AG09319 (cell line): Measurements from ENCODE around the gene CAPN12.

Experiments used
- DNase-seq: peaks from one replicate; pipeline ENCODE4 v3.0.0-alpha.2; 2010; ENCODE audit warnings: low read depth; ENCODE audit errors: extremely low read depth
- TF ChIP-seq, protein P1 (sequence below): IDR thresholded peaks from 2 replicates; pipeline ENCODE4 v1.5.1; 2011; ENCODE audit warnings: low read depth, mild to moderate bottlenecking, inconsistent platforms, low read length, moderate library complexity

Gene CAPN12

DNA sequence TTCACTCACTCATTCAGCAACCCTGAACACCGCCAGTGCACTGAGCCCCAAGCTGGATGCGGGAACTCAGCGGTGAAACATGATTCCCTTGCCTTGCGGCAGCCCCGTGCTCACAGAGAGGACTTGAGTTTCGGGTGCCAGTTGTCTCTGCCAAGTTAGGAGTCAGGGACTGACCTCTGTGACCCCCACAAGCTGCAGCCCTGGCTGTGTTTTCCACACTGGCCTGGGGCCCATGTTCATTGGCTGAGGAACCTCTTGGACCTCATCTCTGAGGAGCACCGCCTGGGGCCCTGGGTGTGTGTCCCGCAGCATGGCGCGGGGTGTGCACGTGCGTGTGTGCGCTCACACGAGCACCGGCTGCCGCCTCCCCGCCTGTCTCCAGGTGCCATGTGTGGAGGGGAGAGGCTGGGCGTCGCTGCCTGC is 31.0 kb downstream of the CAPN12 start:
- TF ChIP-seq, protein P1, sequence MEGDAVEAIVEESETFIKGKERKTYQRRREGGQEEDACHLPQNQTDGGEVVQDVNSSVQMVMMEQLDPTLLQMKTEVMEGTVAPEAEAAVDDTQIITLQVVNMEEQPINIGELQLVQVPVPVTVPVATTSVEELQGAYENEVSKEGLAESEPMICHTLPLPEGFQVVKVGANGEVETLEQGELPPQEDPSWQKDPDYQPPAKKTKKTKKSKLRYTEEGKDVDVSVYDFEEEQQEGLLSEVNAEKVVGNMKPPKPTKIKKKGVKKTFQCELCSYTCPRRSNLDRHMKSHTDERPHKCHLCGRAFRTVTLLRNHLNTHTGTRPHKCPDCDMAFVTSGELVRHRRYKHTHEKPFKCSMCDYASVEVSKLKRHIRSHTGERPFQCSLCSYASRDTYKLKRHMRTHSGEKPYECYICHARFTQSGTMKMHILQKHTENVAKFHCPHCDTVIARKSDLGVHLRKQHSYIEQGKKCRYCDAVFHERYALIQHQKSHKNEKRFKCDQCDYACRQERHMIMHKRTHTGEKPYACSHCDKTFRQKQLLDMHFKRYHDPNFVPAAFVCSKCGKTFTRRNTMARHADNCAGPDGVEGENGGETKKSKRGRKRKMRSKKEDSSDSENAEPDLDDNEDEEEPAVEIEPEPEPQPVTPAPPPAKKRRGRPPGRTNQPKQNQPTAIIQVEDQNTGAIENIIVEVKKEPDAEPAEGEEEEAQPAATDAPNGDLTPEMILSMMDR: no peak
- DNase-seq: no peak

DNA sequence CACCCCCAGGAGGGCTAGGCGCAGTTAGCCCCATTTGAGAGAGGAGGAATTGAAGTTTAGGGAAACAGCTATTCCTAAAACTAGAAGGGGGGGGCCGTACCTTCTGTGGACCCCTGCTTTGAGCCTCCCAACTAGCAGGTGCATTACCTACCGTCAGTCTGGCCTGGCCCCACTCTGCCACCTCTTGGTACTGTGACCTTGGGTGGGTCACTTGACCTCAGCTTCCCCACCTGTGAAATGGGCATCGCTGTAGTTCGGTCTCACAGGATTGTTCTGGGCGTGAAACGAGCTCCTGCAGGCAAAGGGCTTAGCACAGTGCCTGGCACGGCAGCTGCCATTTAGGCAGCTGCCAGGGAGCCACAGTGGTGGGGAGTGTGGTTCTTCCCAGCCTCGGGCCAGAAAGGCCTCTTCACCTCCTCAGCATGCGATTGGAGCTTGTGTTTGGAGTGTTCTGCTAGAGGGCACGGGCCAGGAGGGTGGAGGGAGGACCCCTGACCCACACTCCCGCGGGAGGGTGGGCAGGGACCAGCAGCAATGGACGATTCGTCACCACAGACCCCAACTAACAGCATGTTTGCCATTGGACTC is 32.0 kb downstream of the CAPN12 start:
- TF ChIP-seq, protein P1: no peak
- DNase-seq: no peak

DNA sequence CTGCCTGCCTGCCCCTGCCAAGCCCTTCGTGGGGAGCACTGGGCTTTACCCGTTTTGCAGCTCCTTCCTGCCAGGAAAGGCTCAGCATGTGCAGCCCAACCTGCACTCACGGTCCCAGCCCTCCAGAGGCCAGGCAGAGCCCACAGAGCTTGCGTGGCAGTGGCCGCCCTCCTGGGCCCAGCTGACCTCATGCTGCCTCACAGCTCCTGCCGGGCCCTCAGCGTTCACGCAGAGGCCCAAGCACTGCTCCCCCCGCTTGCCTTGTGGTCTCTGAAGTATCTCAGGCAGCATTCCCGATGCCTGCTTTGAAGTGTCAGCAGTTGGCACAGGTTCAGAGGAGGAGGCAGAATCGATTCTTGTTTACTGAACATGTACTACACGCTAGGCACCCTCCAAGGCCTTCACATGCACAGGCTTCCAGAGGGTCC is 32.5 kb downstream of the CAPN12 start:
- DNase-seq: peak; percentile 86
- TF ChIP-seq, protein P1: peak; percentile 6

DNA sequence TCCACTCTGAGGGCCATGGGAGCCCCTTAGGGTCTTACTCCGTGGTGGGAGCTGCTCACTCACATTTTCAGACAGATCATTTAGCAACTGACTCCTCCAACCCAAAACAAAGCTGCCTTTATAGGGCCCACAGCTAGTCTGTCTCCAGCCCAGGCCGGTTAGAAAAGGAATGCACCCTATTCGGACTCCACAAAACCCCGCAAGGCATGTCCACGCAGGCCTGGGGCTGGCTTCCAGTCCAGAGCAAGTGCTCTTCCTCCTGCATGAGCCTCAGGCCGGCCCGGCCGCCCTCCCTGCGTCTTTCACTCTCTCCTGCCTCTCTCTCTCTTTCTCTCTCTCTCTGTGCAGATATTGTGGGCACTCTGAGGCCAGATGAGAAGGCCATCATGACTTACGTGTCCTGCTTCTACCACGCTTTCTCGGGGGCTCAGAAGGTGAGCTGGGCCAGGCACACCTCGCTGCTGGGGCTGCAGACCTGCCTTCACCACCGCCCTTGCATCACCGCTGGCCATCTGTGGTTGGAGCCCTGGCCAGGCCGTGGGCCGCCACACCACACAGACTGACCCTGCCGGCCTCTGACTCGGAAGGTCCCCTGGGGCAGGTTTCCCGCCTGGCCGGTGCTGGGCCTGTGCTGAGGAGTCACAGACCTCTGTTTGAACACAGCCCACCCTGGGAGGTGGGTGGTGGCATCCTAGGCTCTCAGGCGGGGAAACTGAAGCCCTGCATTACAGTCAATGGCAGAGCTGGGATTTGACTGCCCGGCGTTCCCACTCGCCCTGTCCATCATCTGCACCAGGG is 33.1 kb downstream of the CAPN12 start:
- no peak for DNase-seq
- TF ChIP-seq, protein P1: no peak

DNA sequence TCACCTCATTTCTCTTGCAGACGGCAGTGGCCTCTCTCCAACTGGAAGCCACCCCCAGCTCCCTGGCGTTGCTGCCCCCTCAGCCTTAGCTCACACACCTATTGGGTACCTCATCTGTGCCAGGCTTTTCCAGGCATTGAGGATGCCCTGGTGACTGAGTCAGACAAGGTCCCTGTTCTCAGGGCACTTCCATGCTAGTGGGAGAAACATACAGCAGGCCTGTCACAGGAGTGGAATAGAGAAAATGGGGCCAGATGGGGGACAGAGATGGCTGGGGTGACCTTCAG is 33.9 kb downstream of the CAPN12 start:
- TF ChIP-seq, protein P1: no peak

DNA sequence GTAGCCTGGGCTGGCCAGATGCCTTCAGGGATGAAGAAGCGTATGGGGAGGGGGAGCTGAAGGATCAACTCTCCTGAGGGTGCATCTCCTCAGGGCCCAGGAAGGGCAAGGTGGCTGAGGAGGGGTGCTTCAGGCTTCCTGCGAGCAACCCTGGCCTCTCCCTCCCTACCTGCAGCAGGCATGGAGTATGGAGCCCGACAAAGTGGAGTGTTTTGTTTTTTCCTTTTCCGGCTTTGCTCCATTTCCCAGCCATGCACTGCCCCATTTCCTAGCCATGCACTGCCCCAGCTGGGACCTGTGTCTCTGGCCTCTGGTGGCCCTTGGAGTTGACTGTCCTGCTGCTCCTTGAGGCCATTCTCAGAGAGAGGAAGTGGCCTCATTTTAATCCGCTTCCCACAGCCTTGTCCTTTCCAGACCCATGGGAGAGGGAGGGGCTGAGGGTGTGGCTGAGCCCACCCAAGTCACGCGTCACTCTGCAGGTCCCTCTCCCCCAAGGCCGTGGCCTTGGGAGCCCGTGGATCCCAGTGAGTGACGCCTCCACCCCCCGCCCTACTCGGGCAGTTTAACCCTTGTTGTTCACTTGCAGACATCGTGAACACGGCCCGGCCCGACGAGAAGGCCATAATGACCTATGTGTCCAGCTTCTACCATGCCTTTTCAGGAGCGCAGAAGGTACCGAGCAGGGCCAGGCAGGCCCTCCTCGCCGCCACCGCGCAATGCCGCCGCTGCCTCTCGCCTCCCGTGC is 34.4 kb downstream of the CAPN12 start:
- TF ChIP-seq, protein P1: no peak
- DNase-seq: no peak

More for the DNA sequence above, 33.9 kb downstream of the CAPN12 start:
- DNase-seq: no peak

DNA sequence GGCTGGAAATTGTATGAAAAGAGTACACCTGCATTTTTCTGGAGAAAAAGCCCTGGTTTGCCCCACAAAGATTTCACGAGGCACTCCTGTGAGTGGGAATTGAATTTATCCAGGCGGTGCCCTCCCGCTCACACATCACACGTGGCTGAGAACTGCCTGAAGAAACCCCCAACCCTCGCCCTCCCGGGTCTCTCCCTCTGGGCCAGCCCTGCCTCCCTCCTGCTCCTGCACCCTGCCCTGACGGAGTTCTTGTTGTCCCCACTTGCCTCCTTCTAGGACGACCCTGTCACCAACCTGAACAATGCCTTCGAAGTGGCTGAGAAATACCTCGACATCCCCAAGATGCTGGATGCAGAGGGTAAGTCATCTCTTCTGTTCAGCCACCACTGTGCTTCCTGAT is 35.2 kb downstream of the CAPN12 start:
- TF ChIP-seq, protein P1: no peak
- DNase-seq: no peak
